PFSK-1 (cell line): ENCODE measurements around the gene ETFA.

Experiments
- FOXP2 ChIP-seq: optimal IDR thresholded peaks from 2 replicates; pipeline ENCODE3; 2011; ENCODE audit warnings: borderline replicate concordance, control low read depth, inconsistent platforms; ENCODE audit not compliant: insufficient read depth; ENCODE audit errors: extremely low read length, extremely low read depth
- POLR2AphosphoS5 ChIP-seq: IDR thresholded peaks from 2 replicates; pipeline ENCODE4 v1.6.1; 2012; ENCODE audit warnings: low read depth, mild to moderate bottlenecking, control low read depth, low read length, moderate library complexity
- SIN3A ChIP-seq: IDR thresholded peaks from 2 replicates; pipeline ENCODE4 v1.6.1; 2012; ENCODE audit warnings: mild to moderate bottlenecking, low read length, moderate library complexity, borderline replicate concordance; ENCODE audit not compliant: insufficient read depth
- TAF1 ChIP-seq: IDR thresholded peaks from 2 replicates; pipeline ENCODE4 v1.6.1; 2012; ENCODE audit warnings: low read length, control low read depth, borderline replicate concordance; ENCODE audit not compliant: insufficient read depth
- TF ChIP-seq, protein P1 (sequence below), 2 experiments: IDR thresholded peaks; 2 replicates each; pipeline versions ENCODE4 v1.6.1 to v1.8.0; 2011 to 2012; ENCODE audit warnings: low read depth in 2 of 2, low read length in 2 of 2, control low read depth in 1 of 2, inconsistent platforms in 1 of 2, mild to moderate bottlenecking in 1 of 2, moderate library complexity in 1 of 2; ENCODE audit not compliant: insufficient read depth in 1 of 2

ETFA gene

DNA sequence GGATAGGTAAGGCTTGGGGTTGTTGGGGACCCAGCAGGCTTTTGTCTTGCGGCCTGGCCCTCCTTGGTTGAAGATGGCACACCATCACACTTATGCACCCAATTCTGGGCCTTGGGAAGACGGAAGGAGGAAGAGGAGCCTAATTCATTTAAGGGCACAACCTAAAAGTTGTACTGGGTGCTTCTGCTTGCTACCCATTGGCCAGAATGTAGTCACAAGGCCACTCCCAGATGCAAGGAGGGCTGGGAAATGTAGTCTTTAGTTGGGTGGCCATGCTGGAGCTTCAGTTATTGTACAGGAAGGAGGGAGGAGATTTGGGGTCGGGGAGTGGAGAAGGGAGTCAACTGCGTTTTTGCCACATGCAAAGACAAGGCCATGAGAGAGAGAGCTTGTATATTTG lies 142.3 kb downstream of the ETFA start:
- no peak for TF ChIP-seq POLR2AphosphoS5
- TF ChIP-seq TAF1, result no peak
- TF ChIP-seq FOXP2, result no peak
- no peak for TF ChIP-seq SIN3A
- TF ChIP-seq, protein P1, sequence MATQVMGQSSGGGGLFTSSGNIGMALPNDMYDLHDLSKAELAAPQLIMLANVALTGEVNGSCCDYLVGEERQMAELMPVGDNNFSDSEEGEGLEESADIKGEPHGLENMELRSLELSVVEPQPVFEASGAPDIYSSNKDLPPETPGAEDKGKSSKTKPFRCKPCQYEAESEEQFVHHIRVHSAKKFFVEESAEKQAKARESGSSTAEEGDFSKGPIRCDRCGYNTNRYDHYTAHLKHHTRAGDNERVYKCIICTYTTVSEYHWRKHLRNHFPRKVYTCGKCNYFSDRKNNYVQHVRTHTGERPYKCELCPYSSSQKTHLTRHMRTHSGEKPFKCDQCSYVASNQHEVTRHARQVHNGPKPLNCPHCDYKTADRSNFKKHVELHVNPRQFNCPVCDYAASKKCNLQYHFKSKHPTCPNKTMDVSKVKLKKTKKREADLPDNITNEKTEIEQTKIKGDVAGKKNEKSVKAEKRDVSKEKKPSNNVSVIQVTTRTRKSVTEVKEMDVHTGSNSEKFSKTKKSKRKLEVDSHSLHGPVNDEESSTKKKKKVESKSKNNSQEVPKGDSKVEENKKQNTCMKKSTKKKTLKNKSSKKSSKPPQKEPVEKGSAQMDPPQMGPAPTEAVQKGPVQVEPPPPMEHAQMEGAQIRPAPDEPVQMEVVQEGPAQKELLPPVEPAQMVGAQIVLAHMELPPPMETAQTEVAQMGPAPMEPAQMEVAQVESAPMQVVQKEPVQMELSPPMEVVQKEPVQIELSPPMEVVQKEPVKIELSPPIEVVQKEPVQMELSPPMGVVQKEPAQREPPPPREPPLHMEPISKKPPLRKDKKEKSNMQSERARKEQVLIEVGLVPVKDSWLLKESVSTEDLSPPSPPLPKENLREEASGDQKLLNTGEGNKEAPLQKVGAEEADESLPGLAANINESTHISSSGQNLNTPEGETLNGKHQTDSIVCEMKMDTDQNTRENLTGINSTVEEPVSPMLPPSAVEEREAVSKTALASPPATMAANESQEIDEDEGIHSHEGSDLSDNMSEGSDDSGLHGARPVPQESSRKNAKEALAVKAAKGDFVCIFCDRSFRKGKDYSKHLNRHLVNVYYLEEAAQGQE (IDR thresholded peaks at IDR 0.05; ENCODE audit: insufficient read depth in 1 of 2, low read depth in 2 of 2, low read length in 2 of 2), result no peak

DNA sequence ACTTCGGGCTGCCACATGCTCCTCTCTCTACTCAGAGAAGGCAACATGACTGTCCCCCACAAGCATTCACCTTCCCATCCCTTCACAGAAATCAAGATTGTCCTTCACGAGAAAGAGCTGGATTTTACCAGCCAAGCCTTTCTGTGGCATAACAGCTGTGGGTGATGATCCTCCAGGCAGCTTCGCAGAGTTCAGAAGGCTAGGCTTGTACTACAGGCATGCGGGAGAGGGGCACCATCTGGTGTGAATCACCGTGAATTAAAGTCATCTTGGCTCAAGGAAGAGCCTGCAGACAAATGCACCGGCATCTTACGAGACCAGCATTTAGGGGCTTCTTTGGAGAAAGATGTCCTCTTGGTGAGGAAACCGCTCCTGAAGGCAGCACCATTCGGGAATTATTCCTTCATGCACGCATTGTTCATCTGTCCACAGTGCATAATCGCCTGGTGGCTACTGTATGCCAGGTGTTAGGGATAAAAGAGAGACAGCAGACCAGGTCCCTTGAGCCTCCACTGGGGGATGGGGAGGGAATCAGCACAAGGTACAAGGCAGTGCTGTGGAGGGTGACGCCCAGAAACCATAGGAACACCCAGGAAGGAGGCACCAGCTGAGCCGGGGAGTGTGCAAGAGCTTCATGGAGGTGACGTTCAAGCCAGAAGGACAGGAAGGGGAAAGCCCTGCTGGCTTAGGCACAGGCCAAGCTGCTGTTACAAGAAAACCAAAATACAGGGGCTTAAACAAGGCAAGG lies 142.9 kb downstream of the ETFA start:
- TF ChIP-seq POLR2AphosphoS5, result no peak
- TF ChIP-seq TAF1, result no peak
- no peak for TF ChIP-seq SIN3A
- no peak for TF ChIP-seq FOXP2
- TF ChIP-seq, protein P1 (IDR thresholded peaks at IDR 0.05; ENCODE audit: insufficient read depth in 1 of 2, low read depth in 2 of 2, low read length in 2 of 2), result no peak

DNA sequence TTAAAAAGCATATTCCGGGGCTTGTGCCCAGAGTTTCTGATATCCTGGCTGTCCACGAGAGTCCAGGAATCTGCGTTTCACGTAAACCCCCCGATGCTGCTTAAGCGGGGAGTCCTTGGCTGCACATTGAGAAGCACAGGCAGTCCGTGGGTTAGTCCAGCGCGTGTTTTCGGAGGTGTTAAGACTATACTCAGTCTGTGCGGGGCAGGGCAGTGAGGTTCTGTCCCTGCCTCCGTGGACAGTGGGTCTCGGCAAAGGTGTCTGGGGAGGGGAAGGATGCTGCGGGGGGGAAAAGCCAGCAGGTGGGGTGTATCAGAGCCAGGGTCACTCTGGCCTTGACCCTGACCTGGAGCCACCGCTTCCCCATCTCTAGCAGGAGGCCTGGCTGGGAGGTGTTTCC lies 145.3 kb downstream of the ETFA start:
- TF ChIP-seq, protein P1 (IDR thresholded peaks at IDR 0.05; ENCODE audit: insufficient read depth in 1 of 2, low read depth in 2 of 2, low read length in 2 of 2), result no peak
- TF ChIP-seq FOXP2, result no peak
